ENCODE measurements around the gene PHF2.

- no peak for TF ChIP-seq POLR2A (IDR thresholded peaks at IDR 0.05)
- no peak for TF ChIP-seq CTCF (IDR thresholded peaks at IDR 0.05)
Observed at GRCh38 chr9:93574091-93574899, 2.1 kb upstream of the PHF2 start.

Measured in sigmoid colon (tissue), 3 donors.